ENCODE measurements around the gene JCHAIN. TPM values are rescaled to one million over a fixed set of nuclear protein-coding genes. Genes with fewer than 3 reads are reported as not detected.

The JCHAIN gene
- total RNA-seq, 1 experiment from 2014 or later = not detected

DNA sequence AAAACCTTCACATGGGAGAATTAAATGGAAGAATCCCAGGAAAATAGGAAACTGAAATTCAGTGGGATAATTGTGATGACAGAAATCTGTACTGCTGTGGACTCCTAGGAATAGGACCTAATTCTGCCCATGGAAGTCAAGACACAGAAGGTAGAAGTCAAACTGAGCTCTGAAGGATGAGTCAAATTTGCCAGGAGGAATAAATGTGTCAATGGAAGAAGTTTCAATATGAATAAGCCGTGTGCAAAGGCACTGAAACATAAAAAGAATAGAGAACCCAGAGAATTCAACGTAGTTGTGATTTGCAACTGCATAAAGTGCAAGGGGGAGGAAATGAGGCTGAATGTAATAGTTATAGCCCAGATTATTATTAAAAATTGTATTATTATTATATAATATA is 26.1 kb downstream of the JCHAIN start:
- no peak for DNase-seq (ENCODE audit: low read depth)

DNA sequence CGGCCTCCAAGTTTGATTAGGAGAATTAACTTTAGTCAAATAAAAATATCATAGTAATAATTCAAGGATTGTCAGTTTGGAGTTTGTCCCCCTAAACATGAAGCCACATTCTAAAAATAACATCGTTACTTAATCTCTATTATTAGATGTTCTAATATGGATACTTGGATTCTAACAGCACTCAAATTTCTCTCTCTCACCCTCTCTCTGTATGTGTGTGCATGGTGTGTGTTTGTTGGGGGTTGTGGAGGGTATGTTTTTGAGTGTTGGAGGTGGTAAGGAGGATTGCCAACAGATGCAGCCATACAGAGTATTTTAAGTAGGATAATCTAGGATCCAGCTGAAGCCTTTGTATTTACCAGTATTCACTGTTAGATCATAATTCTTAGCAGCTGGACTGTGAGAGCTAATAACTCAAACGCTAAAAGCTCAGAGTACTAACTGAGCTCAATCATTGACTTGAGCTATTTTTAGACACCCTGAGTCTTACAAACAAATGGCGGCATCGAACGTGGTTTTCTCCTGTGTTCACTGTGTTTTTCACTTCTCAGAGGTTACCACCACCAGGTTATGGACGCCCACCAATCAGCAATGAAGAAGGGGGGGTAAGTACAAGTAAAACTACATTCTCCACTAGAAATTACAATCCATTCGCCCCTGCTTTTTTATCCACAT is 28.9 kb downstream of the JCHAIN start:
- DNase-seq (ENCODE audit: low read depth) = no peak

- DNase-seq (ENCODE audit: low read depth) = no peak
Observed at GRCh38 chr4:70634482-70634881, 31.8 kb downstream of the JCHAIN start.

DNA sequence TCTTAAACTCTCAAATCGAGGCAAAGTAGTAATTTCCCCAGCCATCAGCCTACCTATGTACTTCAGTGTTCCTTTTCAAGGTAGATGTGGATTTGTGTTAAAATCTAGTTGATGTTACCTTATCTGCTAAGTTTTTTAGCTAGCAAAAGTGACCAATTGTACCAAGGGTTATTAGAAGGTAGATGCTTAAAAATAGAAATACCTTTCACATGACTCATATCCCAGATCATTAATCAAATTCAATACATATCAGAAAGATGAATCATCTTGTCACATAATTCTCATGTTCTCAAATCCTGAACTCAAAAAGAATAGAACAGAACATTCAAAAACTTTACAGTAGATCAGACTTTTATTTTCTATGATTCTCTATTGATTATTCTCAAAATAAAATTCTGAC is 34.3 kb downstream of the JCHAIN start:
- peak; percentile 30 for DNase-seq (ENCODE audit: low read depth)

DNA sequence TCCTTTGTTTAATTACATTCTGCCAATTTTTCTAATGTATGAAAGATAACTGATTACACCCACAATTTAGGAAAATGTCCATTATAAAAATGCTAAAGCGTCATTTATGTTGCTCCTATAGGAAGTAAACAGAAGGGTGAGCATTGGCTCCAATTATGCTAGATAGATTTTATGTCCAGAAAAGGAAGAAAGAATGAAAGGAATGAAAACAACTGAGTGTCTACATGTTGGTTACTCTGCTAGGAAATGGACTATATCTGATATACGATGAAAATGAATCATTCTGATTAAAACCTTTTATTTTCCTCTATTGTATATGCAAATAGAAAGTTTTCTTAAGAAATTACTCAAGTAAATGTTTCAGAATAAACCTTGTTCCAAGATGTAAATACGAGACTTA is 36.1 kb downstream of the JCHAIN start:
- no peak for DNase-seq (ENCODE audit: low read depth)

DNA sequence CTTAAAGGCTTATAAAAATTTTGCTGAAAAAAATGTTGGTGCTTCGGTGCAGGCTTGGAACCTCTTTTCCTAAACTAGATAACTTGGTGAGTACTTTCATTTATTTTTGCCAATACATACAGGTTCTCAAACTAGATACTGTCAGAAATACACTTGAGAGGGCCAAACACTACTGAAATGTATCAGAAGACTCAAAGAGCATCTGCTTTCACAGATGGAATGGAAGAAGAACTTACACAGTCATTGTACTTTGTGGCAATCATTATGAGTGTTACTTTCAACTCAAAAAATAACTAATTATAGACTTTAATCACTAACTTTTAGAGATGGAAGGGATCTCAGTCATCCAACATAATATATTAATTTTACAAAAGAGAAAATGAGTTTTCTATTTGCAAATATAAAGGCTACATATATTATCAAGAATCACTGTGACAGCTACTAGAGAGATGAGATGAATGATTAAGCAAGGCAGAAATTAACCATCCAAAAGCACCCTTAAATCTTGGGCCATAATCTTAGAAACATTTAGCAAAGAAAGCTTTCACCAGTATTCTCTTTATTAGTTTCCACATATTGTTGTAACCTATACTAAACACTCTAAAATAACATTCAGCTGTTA is 36.7 kb downstream of the JCHAIN start:
- DNase-seq (ENCODE audit: low read depth) = no peak

GRCh38 chr4:70628444-70628843 is 37.9 kb downstream of the JCHAIN start, which contains the start of gene ENAM:
ENAM (plus strand) TSS chr4:70628744; CDS start chr4:70629501, 757 bp downstream.
- DNase-seq (ENCODE audit: low read depth) = no peak

DNA sequence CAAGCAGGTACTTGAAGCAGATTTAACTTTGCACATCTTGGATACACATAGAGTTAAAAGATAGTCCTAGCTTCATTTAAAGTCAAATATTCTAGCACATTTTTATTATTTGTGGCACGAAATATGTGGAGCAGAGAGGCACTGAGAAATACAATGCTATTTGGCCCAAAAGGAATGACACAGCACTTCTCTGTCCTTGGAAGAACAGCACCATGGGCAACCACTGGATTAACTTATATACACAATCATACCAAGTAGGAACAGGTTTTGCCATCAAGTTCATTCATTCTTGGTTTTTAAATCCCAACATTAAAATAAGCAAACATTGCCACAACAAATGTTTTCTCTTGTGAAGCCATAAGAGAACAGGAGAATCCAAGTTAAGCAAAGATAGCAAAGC is 38.7 kb downstream of the JCHAIN start:
- DNase-seq (ENCODE audit: low read depth) = no peak

DNA sequence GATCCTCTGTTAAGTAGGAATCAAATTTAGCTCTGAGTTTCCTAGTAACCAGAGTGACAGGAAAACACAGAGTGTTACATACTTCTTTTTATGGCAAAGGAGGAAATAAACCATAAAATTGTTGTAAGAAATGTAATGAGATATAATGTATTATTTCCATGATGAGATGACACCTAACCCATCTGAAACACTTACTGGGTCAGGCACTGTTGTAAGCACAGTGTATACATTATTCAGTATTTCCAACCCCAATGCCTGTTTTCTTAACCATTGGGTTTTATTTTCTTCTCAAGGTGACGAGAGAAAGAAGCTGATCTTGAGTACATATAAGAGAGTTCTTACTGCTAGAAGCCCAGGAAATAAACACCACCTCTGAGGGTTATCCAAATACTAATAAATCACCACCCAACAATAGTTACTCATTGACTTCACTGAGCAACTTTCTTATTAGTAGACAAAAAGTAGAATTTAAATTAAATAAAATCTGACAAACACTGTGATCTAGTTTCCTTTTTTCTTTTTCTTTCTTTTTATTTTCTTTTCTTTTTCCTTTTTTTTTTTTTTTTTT is 42.0 kb downstream of the JCHAIN start:
- DNase-seq (ENCODE audit: low read depth) = no peak

GRCh38 chr4:70623323-70623722 is 43.0 kb downstream of the JCHAIN start:
- DNase-seq (ENCODE audit: low read depth) = no peak

- DNase-seq (ENCODE audit: low read depth) = no peak
Observed at GRCh38 chr4:70619778-70620177, 46.5 kb downstream of the JCHAIN start.

DNA sequence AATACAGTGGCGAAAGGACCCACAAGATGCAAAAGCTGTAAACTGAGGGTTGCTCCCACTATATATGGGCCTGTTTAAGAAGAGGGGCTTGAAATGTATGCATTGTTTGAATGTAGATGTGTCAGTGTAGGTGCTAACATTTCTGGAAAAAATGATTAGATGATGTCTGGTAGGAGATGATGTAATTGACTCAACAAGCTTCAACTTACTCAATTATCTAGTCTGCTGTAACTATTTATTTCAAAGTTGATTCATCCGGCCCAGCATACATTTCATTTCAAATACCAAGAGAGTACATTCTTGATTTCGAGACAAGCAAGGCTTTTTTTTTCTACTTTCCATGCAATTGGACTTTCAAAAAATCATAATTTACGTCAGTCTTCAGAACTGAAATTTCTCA is 47.0 kb downstream of the JCHAIN start:
- DNase-seq (ENCODE audit: low read depth) = no peak

DNA sequence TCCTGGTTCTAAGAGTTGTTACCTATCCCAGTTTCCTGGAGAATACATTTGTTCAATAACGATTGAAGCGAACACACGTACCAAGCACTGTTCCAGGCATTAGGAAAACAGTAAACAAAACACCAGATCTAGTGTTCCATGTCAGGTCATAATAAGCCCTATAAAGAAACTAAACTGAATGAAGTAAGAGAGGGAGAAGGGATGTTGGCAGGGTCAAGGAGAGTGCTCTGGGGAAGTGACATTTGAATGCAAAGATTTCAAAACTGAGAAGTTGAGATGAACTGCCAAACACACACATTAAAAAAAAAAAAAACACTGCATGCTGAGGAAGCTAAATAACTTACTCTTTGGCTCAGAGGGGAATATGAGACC is 52.1 kb downstream of the JCHAIN start:
- DNase-seq (ENCODE audit: low read depth) = no peak

GRCh38 chr4:70613306-70614183 is 52.8 kb downstream of the JCHAIN start:
- peak; percentile 3 for DNase-seq (ENCODE audit: low read depth)

DNA sequence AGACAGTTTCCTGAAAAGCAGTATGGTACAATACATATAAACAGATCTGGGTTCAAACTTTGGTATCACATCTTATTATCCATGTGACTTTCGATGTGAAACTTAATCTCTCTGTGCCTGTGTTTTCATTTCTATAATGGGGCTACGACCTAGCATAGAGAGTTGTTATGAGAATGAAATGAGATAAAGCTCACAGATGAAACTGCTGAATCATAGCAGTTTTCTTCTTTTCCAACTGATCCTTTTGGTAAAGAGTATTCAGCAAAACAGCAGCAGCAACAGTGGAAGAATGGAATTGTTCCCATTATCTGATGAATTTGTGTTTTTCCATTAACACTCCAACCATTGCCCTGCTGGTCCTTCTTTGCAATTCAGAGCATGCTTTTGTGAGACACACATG is 58.0 kb downstream of the JCHAIN start:
- DNase-seq (ENCODE audit: low read depth) = no peak

GRCh38 chr4:70607334-70607853 is 58.9 kb downstream of the JCHAIN start:
- DNase-seq (ENCODE audit: low read depth) = no peak

- peak; percentile 2 for DNase-seq (ENCODE audit: low read depth)
Observed at GRCh38 chr4:70606459-70606858, 59.8 kb downstream of the JCHAIN start.

Other genes with a start within 250 kb of the JCHAIN start
- gene MUC7, start 194.3 kb downstream of the JCHAIN start, total RNA-seq (2014; rRNA removed; shearing (Covaris generic)) = not detected in 2 replicates
- not detected in 2 replicates for gene AMTN, start 147.9 kb downstream of the JCHAIN start, total RNA-seq (2014; rRNA removed; shearing (Covaris generic))
- not detected in 2 replicates for gene AMBN, start 74.3 kb downstream of the JCHAIN start, total RNA-seq (2014; rRNA removed; shearing (Covaris generic))
- not detected in 2 replicates for gene ENAM, start 37.8 kb downstream of the JCHAIN start, total RNA-seq (2014; rRNA removed; shearing (Covaris generic))
- 15.0 and 16.0 TPM in 2 replicates for gene UTP3, start 22.0 kb upstream of the JCHAIN start, total RNA-seq (2014; rRNA removed; shearing (Covaris generic))
- 15.7 and 16.0 TPM in 2 replicates for gene RUFY3, start 55.5 kb upstream of the JCHAIN start, total RNA-seq (2014; rRNA removed; shearing (Covaris generic))
- 82.0 and 94.3 TPM in 2 replicates for gene GRSF1, start 173.4 kb upstream of the JCHAIN start, total RNA-seq (2014; rRNA removed; shearing (Covaris generic))
- 6.7 and 7.4 TPM in 2 replicates for gene MOB1B, start 235.9 kb upstream of the JCHAIN start, total RNA-seq (2014; rRNA removed; shearing (Covaris generic))